ENCODE results near the gene PCSK1.
"Not testable (repeated sequence)": the region's sequence is repeated elsewhere in the genome, so short reads cannot be mapped to it uniquely, and the experiment has no call there.

The PCSK1 gene

GRCh38 chr5:96377597-96377996, 55.5 kb downstream of the PCSK1 start:
- H3K27ac ChIP-seq (ENCODE audit: low read length): no peak overlapping the region
- H3K4me1 ChIP-seq (ENCODE audit: control insufficient read depth, insufficient read depth, low read length): no peaks in the 10 kb centered on the region
- H3K9me3 ChIP-seq (ENCODE audit: control insufficient read depth, insufficient read depth, low read length): no peaks in the 10 kb centered on the region
- H3K36me3 ChIP-seq (ENCODE audit: control insufficient read depth, insufficient read depth, low read length): no peaks in the 10 kb centered on the region
- DNase-seq (ENCODE audit: low read depth, low spot score): no peak
- H3K27me3 ChIP-seq (ENCODE audit: control insufficient read depth, insufficient read depth, low read length): no peaks in the 10 kb centered on the region; the same call in 1 of the 2 replicates
- H3K4me3 ChIP-seq (ENCODE audit: low read length): no peak overlapping the region

- no CpG with 5 or more reads among the region's 2 CpGs for WGBS (ENCODE audit: insufficient coverage, insufficient read length)
- Histone ChIP-seq H3K4me1 (ENCODE audit: control insufficient read depth, insufficient read depth, low read length) (no peaks in the 10 kb centered on the region), H3K27ac (ENCODE audit: low read length) (no peak overlapping the region), H3K4me3 (ENCODE audit: low read length) (no peak overlapping the region), H3K9me3 (ENCODE audit: control insufficient read depth, insufficient read depth, low read length) (no peaks in the 10 kb centered on the region), H3K27me3 (ENCODE audit: control insufficient read depth, insufficient read depth, low read length) (no peaks in the 10 kb centered on the region; the same call in 1 of the 2 replicates), H3K36me3 (ENCODE audit: control insufficient read depth, insufficient read depth, low read length) (no peaks in the 10 kb centered on the region)
- DNase-seq (ENCODE audit: low read depth, low spot score): no peak
These were observed 55.9 kb downstream of the PCSK1 start for GRCh38 chr5:96377167-96377566.

- no peak for DNase-seq (ENCODE audit: low read depth, low spot score)
- Histone ChIP-seq H3K4me3 (ENCODE audit: low read length) (no peak overlapping the region), H3K27me3 (ENCODE audit: control insufficient read depth, insufficient read depth, low read length) (no peaks in the 10 kb centered on the region; the same call in 1 of the 2 replicates), H3K27ac (ENCODE audit: low read length) (no peak overlapping the region), H3K4me1 (ENCODE audit: control insufficient read depth, insufficient read depth, low read length) (no peaks in the 10 kb centered on the region), H3K36me3 (ENCODE audit: control insufficient read depth, insufficient read depth, low read length) (no peaks in the 10 kb centered on the region), H3K9me3 (ENCODE audit: control insufficient read depth, insufficient read depth, low read length) (no peaks in the 10 kb centered on the region)
- no CpG with 5 or more reads among the region's 5 CpGs for WGBS (ENCODE audit: insufficient coverage, insufficient read length)
These were observed 58.4 kb downstream of the PCSK1 start for GRCh38 chr5:96374653-96375052.

GRCh38 chr5:96373381-96373733, 59.7 kb downstream of the PCSK1 start:
- DNase-seq (ENCODE audit: low read depth, low spot score): no peak
- Histone ChIP-seq H3K27ac (ENCODE audit: low read length) (no peak overlapping the region), H3K27me3 (ENCODE audit: control insufficient read depth, insufficient read depth, low read length) (no peaks in the 10 kb centered on the region; the same call in 1 of the 2 replicates), H3K4me1 (ENCODE audit: control insufficient read depth, insufficient read depth, low read length) (no peaks in the 10 kb centered on the region), H3K9me3 (ENCODE audit: control insufficient read depth, insufficient read depth, low read length) (no peaks in the 10 kb centered on the region), H3K4me3 (ENCODE audit: low read length) (no peak overlapping the region), H3K36me3 (ENCODE audit: control insufficient read depth, insufficient read depth, low read length) (no peaks in the 10 kb centered on the region)
- no CpG with 5 or more reads among the region's 4 CpGs for WGBS (ENCODE audit: insufficient coverage, insufficient read length)

- no peak for DNase-seq (ENCODE audit: low read depth, low spot score)
- H3K36me3 ChIP-seq (ENCODE audit: control insufficient read depth, insufficient read depth, low read length): no peaks in the 10 kb centered on the region
- H3K4me3 ChIP-seq (ENCODE audit: low read length): no peak overlapping the region
- no peaks in the 10 kb centered on the region for H3K9me3 ChIP-seq (ENCODE audit: control insufficient read depth, insufficient read depth, low read length)
- H3K27ac ChIP-seq (ENCODE audit: low read length): no peak overlapping the region
- WGBS (ENCODE audit: insufficient coverage, insufficient read length): no CpG with 5 or more reads among the region's 2 CpGs
- no peaks in the 10 kb centered on the region; the same call in 1 of the 2 replicates for H3K27me3 ChIP-seq (ENCODE audit: control insufficient read depth, insufficient read depth, low read length)
- H3K4me1 ChIP-seq (ENCODE audit: control insufficient read depth, insufficient read depth, low read length): no peaks in the 10 kb centered on the region
These were observed 60.2 kb downstream of the PCSK1 start for GRCh38 chr5:96372726-96373380.

GRCh38 chr5:96370976-96371375, 62.1 kb downstream of the PCSK1 start:
- no peaks in the 10 kb centered on the region for H3K36me3 ChIP-seq (ENCODE audit: control insufficient read depth, insufficient read depth, low read length)
- H3K27me3 ChIP-seq (ENCODE audit: control insufficient read depth, insufficient read depth, low read length): no peaks in the 10 kb centered on the region; the same call in 1 of the 2 replicates
- H3K4me1 ChIP-seq (ENCODE audit: control insufficient read depth, insufficient read depth, low read length): no peaks in the 10 kb centered on the region
- H3K9me3 ChIP-seq (ENCODE audit: control insufficient read depth, insufficient read depth, low read length): no peaks in the 10 kb centered on the region
- no peak for DNase-seq (ENCODE audit: low read depth, low spot score)
- no peak overlapping the region for H3K27ac ChIP-seq (ENCODE audit: low read length)
- H3K4me3 ChIP-seq (ENCODE audit: low read length): no peak overlapping the region
- WGBS (ENCODE audit: insufficient coverage, insufficient read length): no CpG with 5 or more reads among the region's 2 CpGs

- H3K27me3 ChIP-seq (ENCODE audit: control insufficient read depth, insufficient read depth, low read length); H3K4me3 ChIP-seq (ENCODE audit: low read length); H3K36me3 ChIP-seq (ENCODE audit: control insufficient read depth, insufficient read depth, low read length); DNase-seq (ENCODE audit: low read depth, low spot score); H3K9me3 ChIP-seq (ENCODE audit: control insufficient read depth, insufficient read depth, low read length); H3K4me1 ChIP-seq (ENCODE audit: control insufficient read depth, insufficient read depth, low read length); H3K27ac ChIP-seq (ENCODE audit: low read length): not testable (repeated sequence)
- no CpG with 5 or more reads among the region's 8 CpGs for WGBS (ENCODE audit: insufficient coverage, insufficient read length)
These were observed 65.7 kb downstream of the PCSK1 start for GRCh38 chr5:96367337-96367736.

GRCh38 chr5:96354237-96354636, 78.8 kb downstream of the PCSK1 start:
- WGBS (ENCODE audit: insufficient coverage, insufficient read length): no CpG with 5 or more reads among the region's 2 CpGs
- no peaks in the 10 kb centered on the region for H3K36me3 ChIP-seq (ENCODE audit: control insufficient read depth, insufficient read depth, low read length)
- H3K4me3 ChIP-seq (ENCODE audit: low read length): no peak overlapping the region
- H3K4me1 ChIP-seq (ENCODE audit: control insufficient read depth, insufficient read depth, low read length): no peaks in the 10 kb centered on the region
- H3K9me3 ChIP-seq (ENCODE audit: control insufficient read depth, insufficient read depth, low read length): no peaks in the 10 kb centered on the region
- DNase-seq (ENCODE audit: low read depth, low spot score): no peak
- H3K27ac ChIP-seq (ENCODE audit: low read length): no peak overlapping the region
- no peaks in the 10 kb centered on the region for H3K27me3 ChIP-seq (ENCODE audit: control insufficient read depth, insufficient read depth, low read length)

- no peaks in the 10 kb centered on the region for H3K4me1 ChIP-seq (ENCODE audit: control insufficient read depth, insufficient read depth, low read length)
- no peak for DNase-seq (ENCODE audit: low read depth, low spot score)
- no peak overlapping the region for H3K27ac ChIP-seq (ENCODE audit: low read length)
- no peaks in the 10 kb centered on the region for H3K36me3 ChIP-seq (ENCODE audit: control insufficient read depth, insufficient read depth, low read length)
- no CpG with 5 or more reads among the region's 1 CpG for WGBS (ENCODE audit: insufficient coverage, insufficient read length)
- H3K9me3 ChIP-seq (ENCODE audit: control insufficient read depth, insufficient read depth, low read length): no peaks in the 10 kb centered on the region
- no peaks in the 10 kb centered on the region for H3K27me3 ChIP-seq (ENCODE audit: control insufficient read depth, insufficient read depth, low read length)
- H3K4me3 ChIP-seq (ENCODE audit: low read length): no peak overlapping the region
These were observed 79.8 kb downstream of the PCSK1 start for GRCh38 chr5:96353220-96353619.

GRCh38 chr5:96350678-96351077, 82.4 kb downstream of the PCSK1 start:
- Histone ChIP-seq H3K4me3 (ENCODE audit: low read length) (no peak overlapping the region), H3K9me3 (ENCODE audit: control insufficient read depth, insufficient read depth, low read length) (no peaks in the 10 kb centered on the region), H3K4me1 (ENCODE audit: control insufficient read depth, insufficient read depth, low read length) (no peaks in the 10 kb centered on the region), H3K36me3 (ENCODE audit: control insufficient read depth, insufficient read depth, low read length) (no peaks in the 10 kb centered on the region), H3K27ac (ENCODE audit: low read length) (no peak overlapping the region), H3K27me3 (ENCODE audit: control insufficient read depth, insufficient read depth, low read length) (no peaks in the 10 kb centered on the region)
- DNase-seq (ENCODE audit: low read depth, low spot score): no peak
- WGBS (ENCODE audit: insufficient coverage, insufficient read length): no CpG with 5 or more reads among the region's 2 CpGs

GRCh38 chr5:96348536-96348935, 84.5 kb downstream of the PCSK1 start:
- Histone ChIP-seq H3K4me3 (ENCODE audit: low read length) (no peak overlapping the region), H3K9me3 (ENCODE audit: control insufficient read depth, insufficient read depth, low read length) (no peaks in the 10 kb centered on the region), H3K27ac (ENCODE audit: low read length) (no peak overlapping the region), H3K27me3 (ENCODE audit: control insufficient read depth, insufficient read depth, low read length) (no peaks in the 10 kb centered on the region), H3K36me3 (ENCODE audit: control insufficient read depth, insufficient read depth, low read length) (no peaks in the 10 kb centered on the region), H3K4me1 (ENCODE audit: control insufficient read depth, insufficient read depth, low read length) (no peaks in the 10 kb centered on the region)
- no peak for DNase-seq (ENCODE audit: low read depth, low spot score)
- no CpG with 5 or more reads among the region's 1 CpG for WGBS (ENCODE audit: insufficient coverage, insufficient read length)
